ENCODE results near the gene ADAD2. TPM values are rescaled to one million over a fixed set of nuclear protein-coding genes. Genes with fewer than 3 reads are reported as not detected.

Gene ADAD2
- total RNA-seq, 3 donors from 2014 or later: 0.14 to 0.41 (median 0.26) TPM

DNA sequence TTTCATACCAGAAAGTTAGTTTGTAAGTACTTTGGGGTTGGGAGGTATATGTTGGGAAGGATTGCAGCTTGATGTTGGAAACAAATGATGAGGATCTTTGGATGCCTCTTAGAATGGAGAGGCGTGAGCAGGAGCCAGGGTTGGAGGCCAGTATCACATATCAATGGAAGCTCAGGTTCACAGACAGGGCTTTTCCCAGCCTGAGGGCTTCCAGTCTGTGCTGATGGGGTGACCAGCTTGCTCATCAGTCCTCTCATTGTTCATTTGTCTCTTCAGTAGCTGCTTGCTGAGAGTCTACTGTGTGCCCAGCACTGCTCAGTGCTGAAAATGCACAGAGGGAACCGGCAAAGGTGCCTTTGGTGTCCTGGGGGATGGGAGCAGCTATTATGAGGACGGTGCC is 40.0 kb upstream of the ADAD2 start:
- no peaks in the 10 kb centered on the region for H3K4me1 ChIP-seq (ENCODE audit: low read depth)
- intact Hi-C loops (cut with DNase I, micrococcal nuclease): no loop called here
- H3K9me3 ChIP-seq: no peaks in the 10 kb centered on the region
- no peak overlapping the region for H3K4me3 ChIP-seq
- no peaks in the 10 kb centered on the region for H3K36me3 ChIP-seq (ENCODE audit: low read depth)
- TF ChIP-seq, protein P1, sequence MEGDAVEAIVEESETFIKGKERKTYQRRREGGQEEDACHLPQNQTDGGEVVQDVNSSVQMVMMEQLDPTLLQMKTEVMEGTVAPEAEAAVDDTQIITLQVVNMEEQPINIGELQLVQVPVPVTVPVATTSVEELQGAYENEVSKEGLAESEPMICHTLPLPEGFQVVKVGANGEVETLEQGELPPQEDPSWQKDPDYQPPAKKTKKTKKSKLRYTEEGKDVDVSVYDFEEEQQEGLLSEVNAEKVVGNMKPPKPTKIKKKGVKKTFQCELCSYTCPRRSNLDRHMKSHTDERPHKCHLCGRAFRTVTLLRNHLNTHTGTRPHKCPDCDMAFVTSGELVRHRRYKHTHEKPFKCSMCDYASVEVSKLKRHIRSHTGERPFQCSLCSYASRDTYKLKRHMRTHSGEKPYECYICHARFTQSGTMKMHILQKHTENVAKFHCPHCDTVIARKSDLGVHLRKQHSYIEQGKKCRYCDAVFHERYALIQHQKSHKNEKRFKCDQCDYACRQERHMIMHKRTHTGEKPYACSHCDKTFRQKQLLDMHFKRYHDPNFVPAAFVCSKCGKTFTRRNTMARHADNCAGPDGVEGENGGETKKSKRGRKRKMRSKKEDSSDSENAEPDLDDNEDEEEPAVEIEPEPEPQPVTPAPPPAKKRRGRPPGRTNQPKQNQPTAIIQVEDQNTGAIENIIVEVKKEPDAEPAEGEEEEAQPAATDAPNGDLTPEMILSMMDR (IDR thresholded peaks at IDR 0.05): no peak
- no peak for ATAC-seq
- DNase-seq: no peak

DNA sequence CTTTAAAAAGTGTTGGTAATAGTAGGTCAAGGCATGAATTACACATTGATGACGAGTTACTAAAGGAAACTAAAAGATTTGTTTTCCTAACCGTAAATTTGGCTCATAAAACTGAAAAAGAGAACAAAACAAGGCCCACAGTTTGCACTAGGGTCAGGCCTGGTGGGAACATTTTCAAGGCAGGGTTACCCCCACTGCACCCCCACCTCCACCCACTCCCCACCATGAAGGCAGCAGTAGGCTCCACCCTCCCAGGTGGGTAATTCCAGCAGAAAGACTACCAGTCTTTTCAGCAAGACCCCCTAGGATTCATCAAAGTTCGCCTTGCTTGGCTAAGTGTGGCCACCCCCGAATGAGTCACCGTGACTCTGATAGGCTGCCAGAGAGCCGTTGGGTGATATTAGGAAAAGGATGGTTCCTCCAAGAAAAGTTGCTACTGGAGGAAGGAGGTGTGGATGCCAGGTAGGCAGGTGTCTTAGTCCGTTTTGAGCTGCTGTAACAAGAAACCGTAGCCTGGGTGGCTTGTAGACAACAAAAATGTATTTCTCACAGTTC is 37.2 kb upstream of the ADAD2 start:
- ATAC-seq (no peak), DNase-seq (no peak)
- no peaks in the 10 kb centered on the region for H3K36me3 ChIP-seq (ENCODE audit: low read depth)
- H3K9me3 ChIP-seq: no peaks in the 10 kb centered on the region
- intact Hi-C loops (cut with DNase I, micrococcal nuclease): no loop called here
- TF ChIP-seq, protein P1 (IDR thresholded peaks at IDR 0.05): no peak
- no peaks in the 10 kb centered on the region for H3K4me1 ChIP-seq (ENCODE audit: low read depth)
- H3K4me3 ChIP-seq: no peak overlapping the region

DNA sequence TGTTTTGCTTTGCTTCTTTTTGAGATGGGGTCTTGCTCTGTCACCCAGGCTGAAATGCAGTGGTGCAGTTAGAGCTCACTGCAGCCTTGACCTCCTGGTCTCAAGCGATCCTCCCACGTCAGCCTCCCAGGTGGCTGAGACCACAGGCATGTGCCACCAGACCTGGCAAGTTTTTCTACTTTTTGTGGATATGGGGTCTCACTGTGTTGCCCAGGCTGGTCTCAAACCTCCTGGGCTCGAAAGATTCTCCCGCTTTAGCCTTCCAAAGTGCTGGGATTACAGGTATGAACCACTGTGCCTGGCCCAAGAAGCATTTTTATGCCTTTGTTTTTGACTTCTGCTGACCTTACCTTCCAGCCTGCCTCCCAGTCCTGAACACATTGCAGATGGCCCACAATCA is 35.7 kb upstream of the ADAD2 start:
- ATAC-seq (no peak), DNase-seq (no peak)
- H3K36me3 ChIP-seq (ENCODE audit: low read depth): no peaks in the 10 kb centered on the region
- intact Hi-C loops (cut with DNase I, micrococcal nuclease): no loop called here
- no peaks in the 10 kb centered on the region for H3K4me1 ChIP-seq (ENCODE audit: low read depth)
- no peaks in the 10 kb centered on the region for H3K9me3 ChIP-seq
- no peak overlapping the region for H3K4me3 ChIP-seq
- TF ChIP-seq, protein P1 (IDR thresholded peaks at IDR 0.05): no peak

DNA sequence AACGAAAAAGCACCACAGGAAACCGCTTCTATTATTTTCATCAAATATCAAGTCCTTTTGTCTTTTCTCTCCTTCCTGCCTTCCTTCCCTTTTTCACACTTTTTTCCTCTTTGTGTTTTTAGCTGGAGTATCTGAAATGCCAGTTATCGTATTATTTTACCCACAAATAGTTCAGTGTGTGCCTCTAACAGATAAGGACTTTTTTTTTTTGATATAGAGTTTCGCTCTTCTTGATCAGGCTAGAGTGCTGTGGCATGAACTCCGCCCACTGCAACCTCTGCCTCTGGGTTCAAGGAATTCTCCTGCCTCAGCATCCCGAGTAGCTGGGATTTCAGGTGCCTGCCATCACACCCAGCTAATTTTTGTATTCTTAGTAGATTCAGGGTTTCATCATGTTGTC is 35.2 kb upstream of the ADAD2 start:
- no peaks in the 10 kb centered on the region for H3K36me3 ChIP-seq (ENCODE audit: low read depth)
- no peaks in the 10 kb centered on the region for H3K9me3 ChIP-seq
- no peak for ATAC-seq
- DNase-seq: no peak
- no peak overlapping the region for H3K4me3 ChIP-seq
- H3K4me1 ChIP-seq (ENCODE audit: low read depth): no peaks in the 10 kb centered on the region
- TF ChIP-seq, protein P1 (IDR thresholded peaks at IDR 0.05): no peak
- intact Hi-C loops (cut with DNase I, micrococcal nuclease): no loop called here

DNA sequence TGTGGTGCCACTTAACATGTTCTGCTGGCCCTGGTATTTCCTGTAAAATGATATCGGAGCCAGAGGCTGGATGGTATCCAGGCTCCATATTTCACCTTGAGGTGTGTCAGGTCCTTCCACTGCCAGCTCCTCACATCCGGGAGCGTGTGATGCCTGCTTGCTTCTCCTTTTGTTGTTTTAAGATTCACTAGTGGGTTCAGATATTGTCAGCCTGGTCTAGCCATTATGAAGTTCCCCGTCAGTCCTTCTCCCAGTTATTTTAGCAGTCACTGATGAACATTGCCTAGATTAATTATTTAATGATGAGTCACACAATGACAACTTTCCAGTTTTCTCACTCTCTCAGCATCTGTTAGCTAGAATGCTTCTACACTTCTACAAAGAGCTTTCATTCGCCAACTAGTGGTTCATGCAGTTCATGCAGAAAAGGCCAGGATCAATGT is 34.6 kb upstream of the ADAD2 start:
- Histone ChIP-seq H3K4me3 (no peak overlapping the region), H3K9me3 (no peaks in the 10 kb centered on the region), H3K36me3 (ENCODE audit: low read depth) (no peaks in the 10 kb centered on the region), H3K4me1 (ENCODE audit: low read depth) (no peaks in the 10 kb centered on the region)
- TF ChIP-seq, protein P1 (IDR thresholded peaks at IDR 0.05): no peak
- DNase-seq: no peak
- ATAC-seq: no peak
- intact Hi-C loops (cut with DNase I, micrococcal nuclease): no loop called here

DNA sequence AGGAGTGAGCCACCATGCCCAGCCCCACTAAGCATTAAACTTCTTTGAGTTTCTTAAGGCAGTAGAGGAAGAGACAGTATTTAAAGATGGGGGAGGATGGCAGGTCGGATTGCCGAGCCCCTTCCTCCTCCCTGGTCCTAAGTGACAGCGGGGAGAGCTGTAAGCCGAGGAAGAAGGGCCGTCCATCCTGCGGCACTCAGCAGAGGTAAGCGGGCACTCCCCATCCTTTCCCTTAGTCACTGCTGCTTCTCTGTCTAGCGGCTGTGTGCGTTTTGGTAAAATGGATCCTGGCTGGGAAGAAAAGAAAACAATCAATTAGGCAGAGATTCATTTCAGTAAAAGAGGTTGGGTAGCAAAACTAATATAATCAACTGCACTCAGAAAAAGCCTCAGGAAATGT is 31.9 kb upstream of the ADAD2 start:
- DNase-seq: no peak

More for the DNA sequence above, 31.9 kb upstream of the ADAD2 start:
- H3K36me3 ChIP-seq (ENCODE audit: low read depth): no peaks in the 10 kb centered on the region
- TF ChIP-seq, protein P1 (IDR thresholded peaks at IDR 0.05): no peak
- ATAC-seq: no peak
- H3K4me1 ChIP-seq (ENCODE audit: low read depth): no peaks in the 10 kb centered on the region
- intact Hi-C loops (cut with DNase I, micrococcal nuclease): no loop called here
- H3K4me3 ChIP-seq: no peak overlapping the region
- no peaks in the 10 kb centered on the region for H3K9me3 ChIP-seq

All from mucosa of descending colon (tissue), 3 donors.